K562 (cell line): ENCODE measurements around the gene ERFL. TPM values are rescaled to one million over a fixed set of nuclear protein-coding genes. Genes with fewer than 3 reads are reported as not detected.
A peak's percentile ranks its signal among the peaks of the same experiment; 100 is the strongest.

Experiments
- CHD1 ChIP-seq: fragments of 200-600 bp; sonication (generic); IDR thresholded peaks from one replicate; pipeline ENCODE4 v1.6.1; 2012; ENCODE audit warnings: mild to moderate bottlenecking, moderate library complexity, low read length, inconsistent platforms
- FOXM1 ChIP-seq, 2 experiments: fragments of 450-650 bp in 1 of 2; sonication (generic) in 1 of 2; formaldehyde crosslinking in 1 of 2; IDR thresholded peaks; 2 replicates each; pipeline versions ENCODE4 v1.6.1 to v1.9.0; 2017 to 2022; ENCODE audit warnings: low read depth in 2 of 2, mild to moderate bottlenecking in 2 of 2, missing genetic modification reagents in 1 of 2, moderate library complexity in 1 of 2
- MIER1 ChIP-seq: fragments of 450-650 bp; IDR thresholded peaks from 2 replicates; pipeline ENCODE4 v1.6.1; 2016; ENCODE audit warnings: antibody characterized with exemption, mild to moderate bottlenecking, low read depth
- MTA2 ChIP-seq: fragments of 450-650 bp; IDR thresholded peaks from 2 replicates; pipeline ENCODE4 v1.6.1; 2016; ENCODE audit warnings: low read depth
- MYC ChIP-seq, 2 experiments: fragments of 250-450 bp in 1 of 2; sonication (Bioruptor Pico) in 1 of 2; IDR thresholded peaks; 2 replicates each; pipeline versions ENCODE4 v1.5.1 to v1.6.1; 2012 to 2021; ENCODE audit warnings: low read depth in 2 of 2, borderline replicate concordance in 1 of 2, improper control_type of control experiment in 1 of 2, low read length in 1 of 2, mild to moderate bottlenecking in 1 of 2, moderate library complexity in 1 of 2
- NFRKB ChIP-seq: fragments of 450-650 bp; IDR thresholded peaks from 2 replicates; pipeline ENCODE4 v1.6.1; 2016; ENCODE audit warnings: low read depth
- RBFOX2 ChIP-seq: fragments of 200-400 bp; formaldehyde crosslinking; IDR thresholded peaks from 2 replicates; pipeline ENCODE4 v1.6.1; 2017; ENCODE audit warnings: low read depth, mild to moderate bottlenecking, low read length, moderate library complexity
- ZNF239 ChIP-seq: fragments of 250-450 bp; sonication (Bioruptor Pico); IDR thresholded peaks from 2 replicates; pipeline ENCODE4 v1.4.0; 2020; ENCODE audit warnings: mild to moderate bottlenecking
- polyA plus RNA-seq, 8 experiments: library from polyadenylated mRNA; depleted of rRNA in 4 of 8; stranded (reverse) in 5 of 8; unstranded in 3 of 8; fragments of >200 nt; fragmentation: Nextera tagmentation in 2 of 8; fragmentation: Illumina TruSeq in 1 of 8; extraction: Ambion mirVana in 2 of 8; extraction: Trizol in 1 of 8; gene quantifications; 2 replicates each; pipeline versions ENCODE4 v1.2.1 to v1.2.3, GENCODE V29; 2011 to 2014; ENCODE audit warnings: inconsistent platforms in 1 of 8, missing spikeins in 1 of 8
- total RNA-seq, 7 experiments: library from RNA; depleted of rRNA in 6 of 7; stranded (reverse); fragments of >200 nt in 6 of 7; fragmentation: Illumina TruSeq in 2 of 7; extraction: Trizol in 2 of 7; gene quantifications; 2 replicates each; pipeline versions ENCODE4 v1.2.1 to v1.2.3, GENCODE V29; 2011 to 2021; ENCODE audit warnings: low replicate concordance in 1 of 7
- TF ChIP-seq, protein P1 (sequence below): sonication (generic); formaldehyde crosslinking; IDR thresholded peaks from 2 replicates; pipeline ENCODE4 v1.9.0; 2022; ENCODE audit warnings: mild to moderate bottlenecking, missing genetic modification reagents
- TF ChIP-seq, protein P2 (sequence below), 2 experiments: fragments of 450-650 bp in 1 of 2; sonication (generic) in 1 of 2; formaldehyde crosslinking in 1 of 2; IDR thresholded peaks in 1 of 2; conservative IDR thresholded peaks in 1 of 2; 2 replicates each; pipeline versions ENCODE4 v1.6.1 to v1.8.1; 2016 to 2023; ENCODE audit warnings: mild to moderate bottlenecking in 2 of 2, moderate library complexity in 2 of 2, inconsistent platforms in 1 of 2, missing genetic modification reagents in 1 of 2
- TF ChIP-seq, protein P3 (sequence below): fragments of 250-450 bp; sonication (Bioruptor Pico); IDR thresholded peaks from 2 replicates; pipeline ENCODE4 v1.4.0; 2020; ENCODE audit warnings: mild to moderate bottlenecking
- TF ChIP-seq, protein P4 (sequence below), 3 experiments: fragments of 200-800 bp in 1 of 3; fragments of 250-450 bp in 1 of 3; fragments of 450-650 bp in 1 of 3; sonication (Bioruptor Pico) in 1 of 3; sonication (Bioruptor generic) in 1 of 3; formaldehyde crosslinking in 1 of 3; IDR thresholded peaks; 2 replicates each; pipeline versions ENCODE4 v1.6.1 to v1.8.0; 2016 to 2022; ENCODE audit warnings: mild to moderate bottlenecking in 2 of 3, missing genetic modification characterization in 2 of 3, missing compliant biosample characterization in 1 of 3, moderate library complexity in 1 of 3

ERFL gene
- total and polyA plus RNA-seq, 9 of the 15 experiments (the other 6 are each of a cell fraction or from before 2014, with no cell fraction given) = 0.07 to 0.75 (median 0.32) TPM; not detected in 4

DNA sequence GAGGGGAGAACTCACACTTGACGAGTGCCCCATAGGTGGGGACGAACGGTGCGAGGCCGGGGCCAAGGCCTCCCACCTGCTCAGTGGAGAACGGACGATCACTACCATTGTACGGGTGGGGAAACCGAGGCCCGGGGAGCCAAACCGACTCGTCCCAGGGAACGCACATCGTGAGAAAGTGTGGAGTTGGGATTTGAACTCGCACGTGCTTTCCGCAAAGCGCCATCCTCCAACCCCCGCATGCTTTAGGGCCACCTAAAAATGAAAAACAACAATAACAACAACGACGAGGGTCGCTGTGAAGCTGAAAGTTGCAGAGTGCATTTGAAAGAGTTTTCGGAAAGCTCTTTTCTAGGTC lies 44.8 kb downstream of the ERFL start (continued):
- TF ChIP-seq, protein P1, sequence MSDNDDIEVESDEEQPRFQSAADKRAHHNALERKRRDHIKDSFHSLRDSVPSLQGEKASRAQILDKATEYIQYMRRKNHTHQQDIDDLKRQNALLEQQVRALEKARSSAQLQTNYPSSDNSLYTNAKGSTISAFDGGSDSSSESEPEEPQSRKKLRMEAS = peak; percentile 80
- peak; percentile 37; the same call in 1 of the 2 replicates for TF ChIP-seq MIER1
- TF ChIP-seq, protein P2, sequence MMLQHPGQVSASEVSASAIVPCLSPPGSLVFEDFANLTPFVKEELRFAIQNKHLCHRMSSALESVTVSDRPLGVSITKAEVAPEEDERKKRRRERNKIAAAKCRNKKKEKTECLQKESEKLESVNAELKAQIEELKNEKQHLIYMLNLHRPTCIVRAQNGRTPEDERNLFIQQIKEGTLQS (IDR thresholded peaks at IDR 0.05) = no peak
- TF ChIP-seq, protein P2 (CRISPR knock-in tag; conservative IDR thresholded peaks at IDR 0.05) = 0 out of 2 replicates have a peak, but pooled peaks have one; percentile 31
- TF ChIP-seq, protein P3, sequence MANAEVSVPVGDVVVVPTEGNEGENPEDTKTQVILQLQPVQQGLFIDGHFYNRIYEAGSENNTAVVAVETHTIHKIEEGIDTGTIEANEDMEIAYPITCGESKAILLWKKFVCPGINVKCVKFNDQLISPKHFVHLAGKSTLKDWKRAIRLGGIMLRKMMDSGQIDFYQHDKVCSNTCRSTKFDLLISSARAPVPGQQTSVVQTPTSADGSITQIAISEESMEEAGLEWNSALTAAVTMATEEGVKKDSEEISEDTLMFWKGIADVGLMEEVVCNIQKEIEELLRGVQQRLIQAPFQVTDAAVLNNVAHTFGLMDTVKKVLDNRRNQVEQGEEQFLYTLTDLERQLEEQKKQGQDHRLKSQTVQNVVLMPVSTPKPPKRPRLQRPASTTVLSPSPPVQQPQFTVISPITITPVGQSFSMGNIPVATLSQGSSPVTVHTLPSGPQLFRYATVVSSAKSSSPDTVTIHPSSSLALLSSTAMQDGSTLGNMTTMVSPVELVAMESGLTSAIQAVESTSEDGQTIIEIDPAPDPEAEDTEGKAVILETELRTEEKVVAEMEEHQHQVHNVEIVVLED (CRISPR knock-in tag) = no peak
- TF ChIP-seq RBFOX2 = no peak
- TF ChIP-seq FOXM1 (IDR thresholded peaks at IDR 0.05; ENCODE audit: low read depth) = no peak
- no peak for TF ChIP-seq FOXM1 (CRISPR knock-in tag; IDR thresholded peaks at IDR 0.05; ENCODE audit: low read depth)
- no peak for TF ChIP-seq MTA2
- peak; percentile 53 for TF ChIP-seq CHD1
- peak; percentile 24; the same call in 1 of the 2 replicates for TF ChIP-seq MYC (IDR thresholded peaks at IDR 0.05; ENCODE audit: low read depth, low read length)
- peak; percentile 66; the same call in 1 of the 2 replicates for TF ChIP-seq MYC (CRISPR knock-in tag; IDR thresholded peaks at IDR 0.05; ENCODE audit: borderline replicate concordance, low read depth)
- TF ChIP-seq, protein P4, sequence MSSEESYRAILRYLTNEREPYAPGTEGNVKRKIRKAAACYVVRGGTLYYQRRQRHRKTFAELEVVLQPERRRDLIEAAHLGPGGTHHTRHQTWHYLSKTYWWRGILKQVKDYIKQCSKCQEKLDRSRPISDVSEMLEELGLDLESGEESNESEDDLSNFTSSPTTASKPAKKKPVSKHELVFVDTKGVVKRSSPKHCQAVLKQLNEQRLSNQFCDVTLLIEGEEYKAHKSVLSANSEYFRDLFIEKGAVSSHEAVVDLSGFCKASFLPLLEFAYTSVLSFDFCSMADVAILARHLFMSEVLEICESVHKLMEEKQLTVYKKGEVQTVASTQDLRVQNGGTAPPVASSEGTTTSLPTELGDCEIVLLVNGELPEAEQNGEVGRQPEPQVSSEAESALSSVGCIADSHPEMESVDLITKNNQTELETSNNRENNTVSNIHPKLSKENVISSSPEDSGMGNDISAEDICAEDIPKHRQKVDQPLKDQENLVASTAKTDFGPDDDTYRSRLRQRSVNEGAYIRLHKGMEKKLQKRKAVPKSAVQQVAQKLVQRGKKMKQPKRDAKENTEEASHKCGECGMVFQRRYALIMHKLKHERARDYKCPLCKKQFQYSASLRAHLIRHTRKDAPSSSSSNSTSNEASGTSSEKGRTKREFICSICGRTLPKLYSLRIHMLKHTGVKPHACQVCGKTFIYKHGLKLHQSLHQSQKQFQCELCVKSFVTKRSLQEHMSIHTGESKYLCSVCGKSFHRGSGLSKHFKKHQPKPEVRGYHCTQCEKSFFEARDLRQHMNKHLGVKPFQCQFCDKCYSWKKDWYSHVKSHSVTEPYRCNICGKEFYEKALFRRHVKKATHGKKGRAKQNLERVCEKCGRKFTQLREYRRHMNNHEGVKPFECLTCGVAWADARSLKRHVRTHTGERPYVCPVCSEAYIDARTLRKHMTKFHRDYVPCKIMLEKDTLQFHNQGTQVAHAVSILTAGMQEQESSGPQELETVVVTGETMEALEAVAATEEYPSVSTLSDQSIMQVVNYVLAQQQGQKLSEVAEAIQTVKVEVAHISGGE (CRISPR knock-in tag; IDR thresholded peaks at IDR 0.05) = peak in 1 of 3 experiments; percentile 53; a peak in 1 of 6 replicates
- 0 out of 2 replicates have a peak, but pooled peaks have one; percentile 44 for TF ChIP-seq NFRKB
- TF ChIP-seq ZNF239 (CRISPR knock-in tag) = no peak
